GM21381 (cell line): Measurements from ENCODE around the gene GPATCH2L.

Source experiments
- ATAC-seq: cut with Tn5 transposase; IDR thresholded peaks from one replicate; pipeline ENCODE4 v1.9.1; 2021; ENCODE audit warnings: mild to moderate bottlenecking, moderate library complexity; ENCODE audit not compliant: unreplicated experiment

The GPATCH2L gene

DNA sequence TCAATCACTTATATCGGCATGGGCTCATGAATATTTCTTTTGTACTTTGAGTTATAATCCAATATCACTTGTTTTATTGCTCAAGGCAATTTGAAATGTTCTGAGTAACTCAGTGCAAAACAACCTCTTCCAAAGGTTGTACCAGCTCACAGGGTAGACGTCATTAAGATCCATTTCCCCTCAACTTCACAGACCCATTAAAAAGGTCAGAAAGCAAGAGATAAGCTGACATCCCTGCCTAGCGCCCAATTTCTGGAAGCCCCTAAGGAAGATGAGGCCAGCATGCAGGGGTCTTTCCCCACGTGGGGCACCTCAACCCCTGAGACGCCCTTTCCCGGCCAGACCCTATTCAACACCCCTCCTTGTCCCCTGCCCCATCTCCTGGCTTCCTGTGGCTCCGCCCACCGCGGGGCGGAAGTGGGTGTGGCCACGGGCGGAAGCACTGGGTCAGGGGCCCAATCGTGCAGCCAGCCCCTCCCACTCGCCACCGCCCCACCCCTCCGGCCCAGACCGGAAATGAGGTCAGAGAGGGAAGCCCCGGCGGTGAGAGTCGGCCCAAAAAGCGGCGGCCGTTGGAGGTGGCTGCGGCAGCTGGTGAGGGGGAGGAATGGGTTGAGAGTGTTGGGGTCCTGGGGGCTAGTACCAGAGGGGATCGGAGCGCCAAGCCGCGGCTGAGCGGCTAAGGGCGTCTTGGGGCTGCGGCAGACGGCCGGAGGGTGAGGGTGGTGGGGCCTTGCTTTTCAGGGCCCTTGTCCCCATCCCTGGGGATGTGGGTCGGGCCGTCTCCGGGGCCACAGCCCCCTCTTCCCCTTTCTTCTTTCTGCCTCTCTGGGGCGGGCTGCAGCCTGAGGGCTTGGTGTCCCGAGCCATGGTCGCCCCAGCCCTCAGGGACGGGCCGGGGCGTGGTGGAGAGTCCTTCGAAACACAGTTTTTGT is at the start of gene GPATCH2L:
GPATCH2L (plus strand) TSS at position 525 of the 935 bp plus-strand sequence. CDS start 2,442 bp downstream, outside the sequence.
- peak; percentile 87 for ATAC-seq

DNA sequence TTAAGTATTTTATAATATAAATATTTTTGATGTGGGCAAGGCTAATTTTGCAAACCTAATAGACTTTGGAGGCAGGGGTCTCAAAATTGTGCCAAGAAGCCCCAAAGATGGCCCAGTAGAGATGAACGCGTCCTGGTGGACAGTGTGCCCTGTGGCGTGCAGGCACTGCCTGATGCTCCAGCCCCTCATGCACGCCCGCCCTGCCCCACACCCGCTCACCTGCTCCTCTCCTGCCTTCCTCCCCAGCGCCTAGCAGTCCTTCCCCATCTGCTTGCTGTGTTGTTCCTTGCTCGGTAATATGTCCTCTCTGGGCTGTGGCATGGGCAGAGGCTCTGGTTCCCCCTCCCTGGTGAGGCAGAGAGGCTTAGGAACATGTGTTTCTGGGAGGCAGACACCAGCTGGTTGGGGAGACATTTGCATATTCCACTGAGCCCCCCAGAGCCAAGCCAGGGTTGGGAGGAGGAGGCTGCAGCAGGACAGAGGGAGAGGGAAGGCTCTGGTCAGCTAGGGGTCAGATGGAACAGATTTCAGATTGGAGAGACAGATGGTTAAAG is 46.8 kb upstream of the GPATCH2L start:
- ATAC-seq: no peak

DNA sequence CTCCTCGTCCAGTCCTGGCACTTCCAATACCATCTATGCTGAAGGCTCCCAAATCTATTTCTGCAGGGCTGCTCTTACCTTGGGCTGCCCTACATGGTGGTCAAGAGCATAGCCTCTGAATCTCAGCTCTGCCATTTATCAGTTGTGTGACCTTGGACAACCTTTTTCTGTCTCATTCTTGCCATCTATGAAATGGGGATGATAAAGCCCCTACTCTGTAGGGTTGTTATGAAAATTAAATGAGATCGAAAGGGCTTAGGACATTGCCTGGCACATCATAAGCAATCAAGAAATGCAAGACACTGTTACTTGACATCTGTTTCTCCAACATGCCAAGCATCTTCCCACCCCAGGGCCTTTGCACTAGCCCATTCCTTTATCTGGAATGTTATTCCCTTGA is 45.5 kb upstream of the GPATCH2L start:
- ATAC-seq: no peak

DNA sequence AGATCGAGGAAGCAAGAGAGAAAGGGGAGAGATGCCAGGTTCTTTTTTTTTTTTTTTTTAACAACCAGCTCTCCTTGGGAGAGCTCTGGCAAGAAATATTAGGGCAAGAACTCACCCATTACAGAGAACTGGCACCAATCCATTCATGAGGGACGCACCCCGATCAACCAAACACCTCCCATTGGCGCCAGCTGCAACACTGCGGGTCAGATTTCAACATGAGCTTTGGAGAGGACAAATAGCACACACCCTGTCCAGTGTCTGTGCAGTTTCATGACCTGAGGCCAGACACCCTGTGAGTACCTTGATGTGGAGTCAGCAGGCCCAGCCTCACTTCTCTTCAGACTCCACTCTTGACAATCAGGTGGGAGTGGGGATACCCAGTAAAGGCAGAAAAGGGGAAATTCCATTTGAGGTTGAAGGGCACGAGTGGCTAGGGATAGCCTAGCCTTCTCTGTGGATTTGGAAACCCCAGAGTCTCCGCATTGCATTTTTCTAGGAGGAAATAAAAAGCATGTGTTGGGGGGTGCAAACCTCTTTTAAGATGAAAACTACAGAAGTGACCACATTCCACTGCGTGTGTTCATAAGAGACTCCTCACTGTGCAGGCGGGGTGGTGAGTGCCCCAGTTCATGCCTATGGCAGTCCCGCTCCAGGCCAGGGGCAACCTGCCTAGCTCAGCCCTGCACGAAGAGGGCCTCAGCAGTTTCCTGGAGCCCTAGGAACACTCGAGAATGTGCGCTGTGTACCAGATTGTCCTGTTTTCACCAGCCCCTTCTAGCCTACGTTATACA is 42.4 kb upstream of the GPATCH2L start:
- no peak for ATAC-seq

DNA sequence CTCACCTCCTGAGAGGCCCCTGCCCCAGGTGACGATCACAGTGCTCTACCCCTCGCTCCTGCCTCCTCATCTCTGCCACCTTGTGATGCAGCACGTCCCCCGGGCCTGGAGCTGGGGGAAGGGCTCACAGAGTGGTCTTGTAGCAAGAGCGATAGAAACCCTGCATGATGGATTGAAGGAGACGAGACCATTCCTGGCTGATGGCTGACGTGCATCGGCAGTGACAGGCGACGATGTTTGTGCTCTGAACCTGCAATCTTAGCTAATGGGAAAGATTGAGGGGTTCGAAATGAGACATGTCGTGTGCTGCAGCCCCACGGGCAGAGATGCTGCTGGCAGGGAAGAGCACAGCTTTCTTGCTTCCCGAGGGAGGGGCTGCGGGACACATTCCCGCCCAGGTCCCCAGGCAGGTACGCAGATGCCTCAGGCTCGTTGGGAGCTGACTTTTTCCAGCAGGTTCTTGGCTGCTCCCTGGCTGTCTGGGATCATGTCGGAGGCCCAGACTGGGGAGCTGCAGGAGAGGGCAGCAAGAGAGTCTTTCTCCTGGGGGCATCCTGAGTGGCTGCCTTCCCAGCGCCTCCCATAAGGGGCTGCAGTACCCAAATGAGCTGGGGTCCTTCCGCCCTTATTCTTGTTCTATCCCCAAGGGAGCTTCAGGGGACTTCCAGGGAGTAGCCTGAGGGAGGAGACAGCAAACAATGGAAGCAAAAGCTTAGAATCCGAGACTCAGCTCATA is 38.7 kb upstream of the GPATCH2L start:
- ATAC-seq: no peak

DNA sequence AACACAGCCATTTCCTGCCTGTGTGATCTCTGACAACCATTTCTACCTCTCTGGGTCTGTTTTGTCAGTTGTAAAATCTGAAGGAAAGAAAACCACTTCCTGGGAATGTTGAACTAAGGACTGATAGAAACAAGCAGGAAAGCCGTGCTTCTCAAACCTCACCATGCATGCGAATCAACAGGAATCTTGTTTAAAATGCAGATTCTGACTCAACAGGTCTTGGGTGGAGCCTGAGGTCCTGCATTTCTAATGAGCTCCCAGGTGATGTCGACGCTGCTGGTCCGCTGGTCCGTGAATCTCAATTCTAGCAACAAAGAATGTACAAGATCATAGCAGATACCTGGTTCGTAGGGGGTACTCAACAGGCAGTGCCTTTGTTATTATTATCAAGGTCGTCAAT is 38.0 kb upstream of the GPATCH2L start:
- no peak for ATAC-seq

DNA sequence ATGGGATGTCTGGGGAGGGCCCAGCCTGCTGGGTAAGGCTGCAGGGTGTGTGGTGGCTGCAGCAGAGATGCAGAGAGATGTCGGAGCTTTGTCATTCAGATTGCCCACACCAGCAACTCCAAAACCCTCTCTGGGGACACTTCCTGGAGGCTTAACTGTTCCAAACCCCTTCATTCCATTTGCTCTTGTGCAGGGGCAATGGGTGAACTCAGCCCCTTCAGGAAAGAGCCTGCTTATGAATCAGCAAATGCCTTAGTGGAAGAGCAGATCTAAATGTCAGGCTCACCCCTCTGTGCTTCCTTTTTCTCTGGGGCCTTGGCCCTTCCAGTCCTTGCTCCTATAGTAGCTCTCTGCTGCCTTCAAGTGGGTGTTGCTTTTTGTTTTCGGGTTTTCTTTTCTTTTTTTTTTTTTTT is 36.7 kb upstream of the GPATCH2L start:
- no peak for ATAC-seq

DNA sequence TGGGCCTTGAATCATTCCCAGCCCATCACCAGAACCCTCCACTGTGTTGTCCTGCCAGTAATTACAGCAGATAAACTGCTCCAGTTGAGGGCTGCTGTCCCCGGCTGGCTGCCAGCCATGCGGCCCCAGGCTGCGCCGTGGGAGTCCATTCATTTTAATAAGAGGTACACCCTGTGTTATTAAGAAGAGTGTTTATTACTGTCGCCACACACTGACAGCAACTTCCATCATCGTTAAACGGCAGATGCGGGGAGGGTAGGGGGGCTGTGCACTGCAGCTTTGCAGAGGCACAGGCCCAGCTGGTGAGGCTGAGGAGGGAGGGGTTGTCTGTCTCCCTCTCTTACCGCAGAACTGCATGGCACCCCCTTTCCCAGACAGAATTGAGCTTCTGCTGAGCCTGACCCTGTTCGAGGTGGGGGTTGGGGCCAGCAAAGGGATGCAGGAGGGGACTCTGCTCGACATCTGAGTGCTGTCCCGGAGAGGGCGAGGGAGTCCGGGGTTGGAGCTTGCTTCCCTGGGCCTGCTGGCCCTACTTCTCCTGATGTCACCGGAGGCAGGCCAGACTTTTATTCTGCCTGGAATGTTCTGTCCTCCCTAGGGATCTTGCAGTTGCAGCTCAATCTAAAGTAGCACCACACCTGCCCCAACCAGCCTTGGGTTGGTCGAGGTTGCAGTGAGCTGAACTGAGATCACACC is 33.8 kb upstream of the GPATCH2L start:
- no peak for ATAC-seq

DNA sequence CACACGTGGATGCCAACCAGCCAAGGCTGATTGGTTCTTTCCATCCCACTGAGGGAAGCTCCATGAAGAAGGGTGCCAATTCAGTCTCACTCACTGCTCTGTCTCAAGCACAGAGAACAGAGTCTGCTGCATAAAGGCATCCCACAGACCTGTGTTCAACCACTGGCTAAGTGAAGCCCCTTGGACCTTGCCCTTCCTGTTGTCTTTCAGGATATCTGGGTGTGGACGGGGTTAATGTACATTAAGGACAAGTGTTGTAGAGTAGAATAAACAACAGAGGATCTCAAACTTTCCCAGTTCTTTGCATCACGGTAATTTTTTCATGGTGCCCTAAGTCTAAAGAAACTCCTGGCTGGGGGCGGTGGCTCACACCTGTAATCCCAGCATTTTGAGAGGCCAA is 33.1 kb upstream of the GPATCH2L start:
- ATAC-seq: no peak

DNA sequence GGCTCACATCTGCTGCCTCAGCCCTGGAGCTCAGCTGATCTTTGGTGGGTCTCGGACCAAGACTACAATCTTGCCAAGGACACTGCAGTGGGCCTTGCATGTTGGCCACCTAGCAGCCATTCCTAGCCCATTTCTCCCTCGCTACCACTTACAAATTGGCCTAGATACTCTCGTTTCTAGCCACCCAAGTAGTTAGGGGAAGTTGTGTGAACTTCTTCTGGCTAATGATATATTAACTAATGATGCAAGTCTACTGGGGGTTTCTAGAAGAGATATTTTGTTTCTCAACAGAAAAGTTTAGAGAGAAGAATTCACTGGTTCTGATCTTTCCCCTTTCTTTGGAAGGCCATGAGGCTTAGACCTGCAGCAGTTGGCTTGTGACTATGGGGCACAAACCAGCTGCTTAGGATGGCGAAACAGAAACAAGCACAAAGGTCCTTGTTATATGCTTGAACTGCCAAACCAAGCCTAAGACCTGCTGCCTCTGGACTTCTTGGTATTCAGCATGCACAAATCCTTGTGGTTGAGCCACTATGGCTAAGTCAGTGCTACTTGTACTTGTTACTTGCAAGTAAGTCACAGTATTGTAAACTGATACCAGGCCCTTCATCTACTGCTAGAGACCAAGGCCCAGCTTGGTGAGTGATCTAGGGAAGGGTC is 30.5 kb upstream of the GPATCH2L start:
- no peak for ATAC-seq

DNA sequence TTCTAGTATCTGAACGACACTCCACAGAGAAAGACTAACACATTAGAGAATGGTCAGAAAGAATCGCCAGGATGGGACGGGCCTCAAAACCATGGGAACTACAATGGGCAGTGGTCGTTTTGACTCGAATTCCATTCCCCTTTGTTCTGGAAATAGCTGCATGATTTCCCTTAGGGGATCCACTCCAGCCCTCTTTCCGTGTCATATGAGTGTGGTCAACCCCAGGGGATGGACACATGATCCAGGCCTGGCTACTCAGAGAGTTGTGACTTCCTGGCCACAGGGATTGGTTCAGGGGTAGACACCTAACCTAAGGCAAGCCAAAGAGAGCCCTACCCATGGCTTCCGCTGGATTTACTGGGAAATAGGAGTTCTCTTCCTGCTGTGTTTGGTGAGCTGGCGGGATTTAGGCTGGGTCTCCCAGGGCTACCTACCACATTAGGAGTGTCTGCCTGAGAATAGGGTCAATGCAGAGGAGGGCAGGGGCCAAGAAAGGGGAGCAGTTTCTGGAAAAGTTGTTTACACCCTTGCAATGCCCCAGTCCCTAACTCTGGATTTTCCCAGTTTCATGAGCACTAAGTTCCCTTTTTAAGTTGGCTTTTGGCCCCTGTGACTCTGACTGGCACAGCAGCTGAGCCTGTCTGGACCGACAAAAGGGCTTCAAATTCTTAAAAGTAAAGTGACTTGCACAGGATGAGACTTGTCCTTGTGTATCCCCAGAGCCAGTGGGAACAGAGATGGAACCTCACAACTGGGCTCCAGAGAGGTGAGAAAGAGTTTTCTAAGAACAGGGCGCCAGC is 28.1 kb upstream of the GPATCH2L start:
- no peak for ATAC-seq

DNA sequence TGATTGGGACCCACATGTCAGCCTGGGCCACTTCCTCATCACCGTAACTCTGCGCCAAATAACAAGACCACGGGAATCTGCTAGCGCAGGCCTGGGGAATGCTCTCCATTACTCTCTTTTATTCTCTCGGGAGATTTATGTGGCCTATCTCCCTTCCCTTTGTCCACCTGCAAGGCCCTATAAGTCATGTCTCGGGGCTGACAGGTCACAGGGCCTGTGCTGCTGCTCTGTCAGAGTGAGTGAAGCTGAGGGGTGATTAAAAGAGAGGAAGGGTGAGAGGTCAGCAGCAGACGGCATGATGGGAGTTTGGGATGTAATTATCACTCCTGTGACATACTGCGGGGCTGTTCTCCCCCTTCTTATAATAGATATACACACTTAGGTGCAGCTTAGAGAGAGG is 26.2 kb upstream of the GPATCH2L start:
- no peak for ATAC-seq

DNA sequence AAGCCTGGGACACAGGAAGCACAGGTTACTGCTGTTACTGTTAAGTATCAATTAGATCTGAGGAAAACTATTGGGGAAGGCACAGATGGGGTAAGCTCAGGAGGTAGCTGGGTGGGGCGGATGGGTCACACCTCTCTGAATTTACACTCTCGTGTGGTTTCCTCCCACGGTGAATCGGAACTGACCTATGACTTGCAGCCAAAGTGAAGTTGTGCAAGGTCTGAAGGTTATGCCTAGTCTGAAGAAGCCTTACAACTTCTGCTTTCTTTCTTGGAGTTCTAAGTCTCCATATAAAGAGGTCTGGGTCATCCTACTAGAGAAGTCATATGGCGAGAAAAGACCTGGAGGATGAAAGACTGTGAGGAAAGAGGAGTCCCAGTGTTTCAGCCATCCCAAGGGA is 25.6 kb upstream of the GPATCH2L start:
- ATAC-seq: no peak

DNA sequence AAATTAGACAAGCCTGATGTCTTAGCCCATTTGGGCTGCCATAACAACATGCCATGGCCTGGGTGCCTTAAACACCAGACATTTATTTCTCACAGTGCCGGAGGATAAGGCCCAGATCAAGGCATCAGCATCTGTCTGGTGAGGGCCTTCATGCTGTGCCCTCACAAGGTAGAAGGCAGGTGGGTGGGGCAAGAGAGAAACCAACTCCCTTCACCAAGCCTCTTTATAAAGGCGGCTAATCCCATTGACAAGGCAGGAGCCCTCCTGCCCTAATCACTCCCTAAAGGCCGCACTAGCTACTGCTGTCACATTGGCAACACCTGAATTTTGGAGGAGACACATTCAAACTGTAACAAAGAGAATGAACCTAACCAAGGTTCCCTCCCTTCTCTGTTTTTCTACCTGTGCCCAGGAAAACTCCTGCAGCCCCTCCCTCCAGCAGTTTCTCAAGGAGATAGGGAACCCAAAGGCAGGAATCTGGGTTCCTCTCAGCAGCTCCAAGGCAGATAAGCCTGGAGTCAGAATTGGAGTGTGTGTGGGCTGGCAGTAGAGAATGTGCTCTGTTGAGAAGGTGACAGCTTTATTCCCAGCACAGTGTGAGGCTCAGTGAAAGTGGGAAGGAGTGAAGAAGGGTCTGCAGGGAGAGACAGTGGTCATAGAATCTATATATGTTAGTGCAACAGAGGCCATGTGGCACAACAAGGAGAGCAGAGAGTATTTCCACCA is 21.7 kb upstream of the GPATCH2L start:
- no peak for ATAC-seq

DNA sequence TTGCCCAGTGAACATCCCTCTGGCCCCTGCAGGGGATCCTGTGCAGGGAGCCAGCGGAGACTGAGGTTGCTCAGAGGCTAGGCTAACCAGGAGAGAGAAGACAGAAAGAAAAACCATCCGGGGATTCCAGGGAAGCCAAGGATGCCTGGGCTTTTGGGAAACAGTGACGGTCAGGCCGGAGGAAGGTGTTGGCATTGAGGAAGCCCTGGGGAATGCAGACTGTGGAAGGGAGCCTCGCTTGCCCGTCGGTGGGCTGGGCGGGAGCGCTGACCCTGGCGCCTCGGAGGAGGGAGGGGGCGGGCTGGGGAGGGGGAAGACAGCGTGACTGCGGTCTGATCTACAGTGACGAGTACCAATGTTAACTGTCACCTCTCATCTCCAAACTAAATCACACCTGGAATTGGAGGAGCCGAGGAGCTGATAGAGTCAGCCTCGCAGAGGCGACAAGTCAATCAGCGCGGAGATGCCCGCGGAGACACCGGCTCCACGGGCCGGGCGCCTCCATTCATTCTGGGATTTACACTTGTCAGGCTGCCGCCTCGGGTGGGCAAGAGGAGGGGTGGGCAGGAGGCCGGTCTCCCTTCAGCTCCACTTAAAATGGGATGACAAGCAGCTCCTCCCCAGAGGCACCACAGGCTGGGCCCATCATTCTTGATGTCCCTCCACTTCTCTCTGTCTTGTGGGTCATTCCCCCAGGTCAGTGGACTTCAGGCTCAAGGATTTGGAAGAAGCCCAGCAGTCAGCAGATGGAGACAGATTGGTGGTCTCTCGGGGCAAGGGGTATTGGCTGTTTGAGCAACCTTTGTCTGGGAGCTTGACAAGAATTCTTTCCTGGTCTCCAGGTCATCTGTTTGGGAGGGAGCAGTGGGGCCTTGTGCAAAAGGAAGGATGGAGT is 20.4 kb upstream of the GPATCH2L start:
- no peak for ATAC-seq

DNA sequence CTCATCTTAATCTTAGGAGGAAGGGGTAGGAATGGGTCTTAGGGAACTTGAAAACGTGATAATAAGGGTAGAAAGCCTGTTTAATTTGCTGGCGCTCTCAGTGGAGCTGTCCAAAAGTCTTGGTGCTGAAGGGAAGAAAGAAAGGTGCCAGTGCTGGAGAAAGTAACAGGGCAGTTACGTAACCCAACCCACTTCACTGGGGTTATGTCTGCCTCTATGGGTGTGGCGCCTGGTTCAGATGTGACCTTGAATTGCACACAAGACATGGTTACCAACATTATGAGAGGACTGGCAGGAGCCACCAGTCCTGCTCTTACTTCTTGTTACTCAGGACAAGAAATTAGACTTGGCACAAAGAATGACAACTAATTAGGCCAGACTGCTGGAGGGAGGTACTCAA is 18.6 kb upstream of the GPATCH2L start:
- no peak for ATAC-seq

DNA sequence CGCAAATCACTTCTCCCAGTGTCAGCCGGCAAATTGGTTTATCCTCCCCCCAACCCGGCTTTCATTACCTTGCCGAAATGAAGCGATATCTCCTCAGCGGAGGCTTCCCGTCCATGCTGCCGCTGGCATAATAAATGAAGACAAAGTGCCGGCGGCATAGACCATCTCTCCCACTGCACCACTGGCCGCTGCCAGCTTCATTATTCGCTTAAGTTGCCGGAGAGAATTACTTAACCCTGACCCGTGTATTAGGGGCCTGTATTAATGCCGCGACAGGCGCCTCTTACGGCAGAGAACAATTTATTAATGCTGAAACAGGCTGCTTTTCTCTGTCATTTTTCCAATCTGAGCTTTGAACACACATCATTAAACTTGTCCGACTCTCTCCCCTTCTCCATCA is 17.5 kb upstream of the GPATCH2L start:
- ATAC-seq: no peak
